GM12878 (cell line): ENCODE measurements around the gene CLEC16A. TPM values are rescaled to one million over a fixed set of nuclear protein-coding genes. Genes with fewer than 3 reads are reported as not detected.
A peak's percentile ranks its signal among the peaks of the same experiment; 100 is the strongest.

Experiments
- ATF7 ChIP-seq: fragments of 450-650 bp; IDR thresholded peaks from 2 replicates; pipeline ENCODE4 v1.6.1; 2016; ENCODE audit warnings: low read depth, mild to moderate bottlenecking
- CHD2 ChIP-seq: IDR thresholded peaks from 2 replicates; pipeline ENCODE4 v1.6.1; 2011; ENCODE audit warnings: low read depth, low read length, improper control_type of control experiment, borderline replicate concordance
- CREB1 ChIP-seq: IDR thresholded peaks from 2 replicates; pipeline ENCODE4 v1.6.1; 2012; ENCODE audit warnings: low read depth, mild to moderate bottlenecking, inconsistent platforms
- CREM ChIP-seq: IDR thresholded peaks from 2 replicates; pipeline ENCODE4 v1.6.1; 2014; ENCODE audit warnings: antibody characterized with exemption, low read depth
- EGR1 ChIP-seq, 2 experiments: IDR thresholded peaks; 1 replicate in 1 of 2; 2 replicates in 1 of 2; pipeline ENCODE4 v1.6.1; 2011 to 2012; ENCODE audit warnings: low read depth in 2 of 2, low read length in 2 of 2, borderline replicate concordance in 1 of 2, mild to moderate bottlenecking in 1 of 2, moderate library complexity in 1 of 2
- FOS ChIP-seq: IDR thresholded peaks from 3 replicates; pipeline ENCODE4 v1.6.1; 2011; ENCODE audit warnings: borderline replicate concordance; ENCODE audit not compliant: insufficient read length; ENCODE audit errors: extremely low read depth
- IKZF1 ChIP-seq: fragments of 450-650 bp; conservative IDR thresholded peaks from 2 replicates; pipeline ENCODE4 v1.6.1; 2017; ENCODE audit warnings: antibody characterized with exemption, mild to moderate bottlenecking
- MEF2A ChIP-seq: IDR thresholded peaks from 2 replicates; pipeline ENCODE4 v1.6.1; 2011; ENCODE audit warnings: low read depth, mild to moderate bottlenecking, low read length, moderate library complexity; ENCODE audit not compliant: insufficient read depth
- MEF2B ChIP-seq: fragments of 450-650 bp; IDR thresholded peaks from 2 replicates; pipeline ENCODE4 v1.6.1; 2018; ENCODE audit warnings: mild to moderate bottlenecking, moderate library complexity; ENCODE audit not compliant: partially characterized antibody, poor library complexity, severe bottlenecking
- MYB ChIP-seq: fragments of 150-350 bp; IDR thresholded peaks from 2 replicates; pipeline ENCODE4 v1.6.1; 2014; ENCODE audit warnings: mild to moderate bottlenecking, low read depth, low read length, borderline replicate concordance
- NBN ChIP-seq: fragments of 450-650 bp; IDR thresholded peaks from 2 replicates; pipeline ENCODE4 v1.6.1; 2016
- POLR2A ChIP-seq: IDR thresholded peaks from 2 replicates; pipeline ENCODE4 v1.6.1; 2011; ENCODE audit warnings: low read depth, mild to moderate bottlenecking, low read length
- RFX5 ChIP-seq: IDR thresholded peaks from 2 replicates; pipeline ENCODE4 v1.6.1; 2011; ENCODE audit warnings: low read depth, low read length, improper control_type of control experiment
- RUNX3 ChIP-seq: IDR thresholded peaks from 2 replicates; pipeline ENCODE4 v1.6.1; 2012; ENCODE audit warnings: low read length, inconsistent platforms
- SP1 ChIP-seq: IDR thresholded peaks from one replicate; pipeline ENCODE4 v1.6.1; 2011; ENCODE audit warnings: low read depth, low read length
- YBX1 ChIP-seq: fragments of 450-650 bp; IDR thresholded peaks from 2 replicates; pipeline ENCODE4 v1.6.1; 2016; ENCODE audit warnings: antibody characterized with exemption
- ZNF207 ChIP-seq: fragments of 450-650 bp; IDR thresholded peaks from 2 replicates; pipeline ENCODE4 v1.6.1; 2014; ENCODE audit warnings: antibody characterized with exemption, mild to moderate bottlenecking, borderline replicate concordance
- polyA plus RNA-seq, 11 experiments: library from polyadenylated mRNA; depleted of rRNA in 4 of 11; unstranded in 6 of 11; stranded (reverse) in 5 of 11; fragments of >200 nt; fragmentation: Nextera tagmentation in 4 of 11; fragmentation: Illumina TruSeq in 1 of 11; extraction: Ambion mirVana in 4 of 11; extraction: Trizol in 1 of 11; gene quantifications; 1 replicate in 1 of 11; 2 replicates in 10 of 11; pipeline versions ENCODE4 v1.2.1 to v1.2.3, GENCODE V29; 2011 to 2016; ENCODE audit warnings: inconsistent platforms in 2 of 11, missing spikeins in 2 of 11, low read depth in 1 of 11
- total RNA-seq, 4 experiments: library from RNA; depleted of rRNA in 3 of 4; stranded (reverse); fragments of >200 nt in 3 of 4; fragmentation: Illumina TruSeq in 1 of 4; extraction: Trizol in 1 of 4; gene quantifications; 2 replicates each; pipeline versions ENCODE4 v1.2.1 to v1.2.3, GENCODE V29; 2013 to 2021
- TF ChIP-seq, protein P1 (sequence below): fragments of 450-650 bp; formaldehyde crosslinking; IDR thresholded peaks from 2 replicates; pipeline ENCODE4 v1.4.0; 2022; ENCODE audit warnings: mild to moderate bottlenecking, moderate library complexity
- TF ChIP-seq, protein P2 (sequence below): fragments of 450-650 bp; IDR thresholded peaks from 2 replicates; pipeline ENCODE4 v1.6.1; 2017; ENCODE audit warnings: antibody characterized with exemption, mild to moderate bottlenecking, moderate library complexity
- TF ChIP-seq, protein P3 (sequence below), 3 experiments: IDR thresholded peaks in 2 of 3; conservative IDR thresholded peaks in 1 of 3; 2 replicates each; pipeline ENCODE4 v1.5.1; 2011; ENCODE audit warnings: low read depth in 3 of 3, low read length in 3 of 3, mild to moderate bottlenecking in 3 of 3, control low read depth in 2 of 3, moderate library complexity in 2 of 3, inconsistent platforms in 1 of 3, mixed read lengths in 1 of 3; ENCODE audit not compliant: control insufficient read depth in 2 of 3, insufficient read depth in 1 of 3; ENCODE audit errors: extremely low read depth in 1 of 3
- TF ChIP-seq, protein P4 (sequence below): fragments of 450-650 bp; IDR thresholded peaks from 2 replicates; pipeline ENCODE4 v1.6.1; 2016; ENCODE audit warnings: mild to moderate bottlenecking

Gene CLEC16A
- total and polyA plus RNA-seq, 10 of the 15 experiments (the other 5 are each of a cell fraction or from before 2014, with no cell fraction given), result 1.5 to 28.8 (median 19.2) TPM

DNA sequence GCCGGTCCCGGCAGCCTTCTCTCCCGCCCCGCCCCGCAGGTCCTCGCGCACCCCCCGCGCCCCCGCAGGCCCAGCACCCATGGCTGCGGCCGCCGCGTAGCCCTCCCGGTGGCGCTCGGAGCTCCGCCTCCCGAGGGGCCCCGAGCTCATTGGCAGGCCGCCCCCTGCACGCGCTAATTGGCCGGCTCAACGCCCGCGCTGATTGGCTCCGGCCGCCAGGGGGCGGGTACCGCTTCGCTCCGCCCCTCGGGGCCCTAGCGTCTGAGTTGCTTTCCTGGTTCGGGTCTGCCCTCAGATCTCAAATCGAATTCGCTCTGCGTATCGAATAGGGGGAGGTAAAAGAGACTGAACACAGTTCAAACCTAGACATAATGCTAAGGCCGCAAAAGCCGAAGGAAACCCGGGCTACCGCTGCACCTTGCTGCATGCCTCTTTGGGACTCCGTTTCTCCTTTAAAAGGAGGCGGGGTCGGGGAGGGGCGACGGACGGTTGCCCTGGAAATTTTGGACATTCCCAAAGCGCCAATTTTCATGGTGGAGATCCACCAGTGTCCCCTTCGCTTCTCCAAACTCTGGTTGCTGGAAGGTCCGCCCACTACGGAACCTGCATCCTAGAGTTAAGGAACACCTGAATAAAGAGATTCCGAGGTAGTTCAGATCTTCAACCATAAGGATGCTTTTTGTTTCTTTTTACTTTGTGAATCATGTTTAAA lies 1.9 kb upstream of the CLEC16A start, which contains the start of gene DEXI (continued):
- TF ChIP-seq, protein P1, sequence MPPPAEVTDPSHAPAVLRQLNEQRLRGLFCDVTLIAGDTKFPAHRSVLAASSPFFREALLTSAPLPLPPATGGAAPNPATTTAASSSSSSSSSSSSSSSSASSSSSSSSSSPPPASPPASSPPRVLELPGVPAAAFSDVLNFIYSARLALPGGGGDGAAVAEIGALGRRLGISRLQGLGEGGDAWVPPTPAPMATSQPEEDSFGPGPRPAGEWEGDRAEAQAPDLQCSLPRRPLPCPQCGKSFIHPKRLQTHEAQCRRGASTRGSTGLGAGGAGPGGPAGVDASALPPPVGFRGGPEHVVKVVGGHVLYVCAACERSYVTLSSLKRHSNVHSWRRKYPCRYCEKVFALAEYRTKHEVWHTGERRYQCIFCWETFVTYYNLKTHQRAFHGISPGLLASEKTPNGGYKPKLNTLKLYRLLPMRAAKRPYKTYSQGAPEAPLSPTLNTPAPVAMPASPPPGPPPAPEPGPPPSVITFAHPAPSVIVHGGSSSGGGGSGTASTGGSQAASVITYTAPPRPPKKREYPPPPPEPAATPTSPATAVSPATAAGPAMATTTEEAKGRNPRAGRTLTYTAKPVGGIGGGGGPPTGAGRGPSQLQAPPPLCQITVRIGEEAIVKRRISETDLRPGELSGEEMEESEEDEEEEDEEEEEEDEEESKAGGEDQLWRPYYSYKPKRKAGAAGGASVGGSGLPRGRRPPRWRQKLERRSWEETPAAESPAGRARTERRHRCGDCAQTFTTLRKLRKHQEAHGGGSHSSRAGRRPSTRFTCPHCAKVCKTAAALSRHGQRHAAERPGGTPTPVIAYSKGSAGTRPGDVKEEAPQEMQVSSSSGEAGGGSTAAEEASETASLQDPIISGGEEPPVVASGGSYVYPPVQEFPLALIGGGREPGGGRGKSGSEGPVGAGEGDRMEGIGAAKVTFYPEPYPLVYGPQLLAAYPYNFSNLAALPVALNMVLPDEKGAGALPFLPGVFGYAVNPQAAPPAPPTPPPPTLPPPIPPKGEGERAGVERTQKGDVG (CRISPR knock-in tag), result no peak
- TF ChIP-seq RFX5 (peak; percentile 43; the same call in 1 of the 2 replicates), CREM (no peak), MEF2B (peak; percentile 37), MYB (no peak), ZNF207 (0 out of 2 replicates have a peak, but pooled peaks have one; percentile 54), RUNX3 (0 out of 2 replicates have a peak, but pooled peaks have one; percentile 4), FOS (peak; percentile 14), POLR2A (peak; percentile 79), YBX1 (no peak), ATF7 (no peak), NBN (0 out of 2 replicates have a peak, but pooled peaks have one; percentile 35), CHD2 (peak; percentile 75), IKZF1 (0 out of 2 replicates have a peak, but pooled peaks have one; percentile 27), CREB1 (peak; percentile 66; the same call in 1 of the 2 replicates), MEF2A (no peak), SP1 (peak; percentile 83), EGR1 (IDR thresholded peaks at IDR 0.05; ENCODE audit: borderline replicate concordance in 1 of 2, low read depth in 2 of 2, low read length in 2 of 2) (peak in 1 of 2 experiments; percentile 93; a peak in 2 of 3 replicates)
- TF ChIP-seq, protein P2, sequence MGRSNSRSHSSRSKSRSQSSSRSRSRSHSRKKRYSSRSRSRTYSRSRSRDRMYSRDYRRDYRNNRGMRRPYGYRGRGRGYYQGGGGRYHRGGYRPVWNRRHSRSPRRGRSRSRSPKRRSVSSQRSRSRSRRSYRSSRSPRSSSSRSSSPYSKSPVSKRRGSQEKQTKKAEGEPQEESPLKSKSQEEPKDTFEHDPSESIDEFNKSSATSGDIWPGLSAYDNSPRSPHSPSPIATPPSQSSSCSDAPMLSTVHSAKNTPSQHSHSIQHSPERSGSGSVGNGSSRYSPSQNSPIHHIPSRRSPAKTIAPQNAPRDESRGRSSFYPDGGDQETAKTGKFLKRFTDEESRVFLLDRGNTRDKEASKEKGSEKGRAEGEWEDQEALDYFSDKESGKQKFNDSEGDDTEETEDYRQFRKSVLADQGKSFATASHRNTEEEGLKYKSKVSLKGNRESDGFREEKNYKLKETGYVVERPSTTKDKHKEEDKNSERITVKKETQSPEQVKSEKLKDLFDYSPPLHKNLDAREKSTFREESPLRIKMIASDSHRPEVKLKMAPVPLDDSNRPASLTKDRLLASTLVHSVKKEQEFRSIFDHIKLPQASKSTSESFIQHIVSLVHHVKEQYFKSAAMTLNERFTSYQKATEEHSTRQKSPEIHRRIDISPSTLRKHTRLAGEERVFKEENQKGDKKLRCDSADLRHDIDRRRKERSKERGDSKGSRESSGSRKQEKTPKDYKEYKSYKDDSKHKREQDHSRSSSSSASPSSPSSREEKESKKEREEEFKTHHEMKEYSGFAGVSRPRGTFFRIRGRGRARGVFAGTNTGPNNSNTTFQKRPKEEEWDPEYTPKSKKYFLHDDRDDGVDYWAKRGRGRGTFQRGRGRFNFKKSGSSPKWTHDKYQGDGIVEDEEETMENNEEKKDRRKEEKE, result no peak
- TF ChIP-seq, protein P3, sequence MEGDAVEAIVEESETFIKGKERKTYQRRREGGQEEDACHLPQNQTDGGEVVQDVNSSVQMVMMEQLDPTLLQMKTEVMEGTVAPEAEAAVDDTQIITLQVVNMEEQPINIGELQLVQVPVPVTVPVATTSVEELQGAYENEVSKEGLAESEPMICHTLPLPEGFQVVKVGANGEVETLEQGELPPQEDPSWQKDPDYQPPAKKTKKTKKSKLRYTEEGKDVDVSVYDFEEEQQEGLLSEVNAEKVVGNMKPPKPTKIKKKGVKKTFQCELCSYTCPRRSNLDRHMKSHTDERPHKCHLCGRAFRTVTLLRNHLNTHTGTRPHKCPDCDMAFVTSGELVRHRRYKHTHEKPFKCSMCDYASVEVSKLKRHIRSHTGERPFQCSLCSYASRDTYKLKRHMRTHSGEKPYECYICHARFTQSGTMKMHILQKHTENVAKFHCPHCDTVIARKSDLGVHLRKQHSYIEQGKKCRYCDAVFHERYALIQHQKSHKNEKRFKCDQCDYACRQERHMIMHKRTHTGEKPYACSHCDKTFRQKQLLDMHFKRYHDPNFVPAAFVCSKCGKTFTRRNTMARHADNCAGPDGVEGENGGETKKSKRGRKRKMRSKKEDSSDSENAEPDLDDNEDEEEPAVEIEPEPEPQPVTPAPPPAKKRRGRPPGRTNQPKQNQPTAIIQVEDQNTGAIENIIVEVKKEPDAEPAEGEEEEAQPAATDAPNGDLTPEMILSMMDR (IDR thresholded peaks at IDR 0.05 in 2 of 3, conservative IDR thresholded peaks at IDR 0.05 in 1 of 3; ENCODE audit: control insufficient read depth in 2 of 3, extremely low read depth in 1 of 3, insufficient read depth in 1 of 3, low read depth in 3 of 3, low read length in 3 of 3), result peak in 1 of 3 experiments; percentile 9; a peak in 1 of 6 replicates
- TF ChIP-seq, protein P4, sequence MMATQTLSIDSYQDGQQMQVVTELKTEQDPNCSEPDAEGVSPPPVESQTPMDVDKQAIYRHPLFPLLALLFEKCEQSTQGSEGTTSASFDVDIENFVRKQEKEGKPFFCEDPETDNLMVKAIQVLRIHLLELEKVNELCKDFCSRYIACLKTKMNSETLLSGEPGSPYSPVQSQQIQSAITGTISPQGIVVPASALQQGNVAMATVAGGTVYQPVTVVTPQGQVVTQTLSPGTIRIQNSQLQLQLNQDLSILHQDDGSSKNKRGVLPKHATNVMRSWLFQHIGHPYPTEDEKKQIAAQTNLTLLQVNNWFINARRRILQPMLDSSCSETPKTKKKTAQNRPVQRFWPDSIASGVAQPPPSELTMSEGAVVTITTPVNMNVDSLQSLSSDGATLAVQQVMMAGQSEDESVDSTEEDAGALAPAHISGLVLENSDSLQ, result peak; percentile 49
